ENCODE measurements around the gene ITGB4.

The ITGB4 gene

GRCh38 chr17:75731086-75731715 lies 9.9 kb downstream of the ITGB4 start:
- Histone ChIP-seq H4K20me1 (ENCODE audit: insufficient read depth, low read length) (0 out of 2 replicates have a peak, but pooled peaks cover 4% of the 10 kb centered on the region), H3K9ac (ENCODE audit: low read depth, low read length) (no peak overlapping the region), H3K79me2 (ENCODE audit: insufficient read depth, low read length) (no peaks in the 10 kb centered on the region), H3K9me3 (ENCODE audit: insufficient read depth, low read length, severe bottlenecking) (no peaks in the 10 kb centered on the region), H3K4me3 (ENCODE audit: low read depth in 1 of 2, low read length in 2 of 2) (no peak overlapping the region), H3K27me3 (ENCODE audit: insufficient read depth, low read length, poor library complexity) (no peaks in the 10 kb centered on the region), H3K4me2 (ENCODE audit: insufficient read depth, low read length) (no peak overlapping the region), H3K4me1 (ENCODE audit: insufficient read depth, low read length) (peaks cover 5% of the 10 kb centered on the region; the same call in 1 of the 2 replicates), H2AFZ (ENCODE audit: low read depth, low read length) (no peak overlapping the region), H3K27ac (ENCODE audit: low read length) (no peak overlapping the region), H3K36me3 (ENCODE audit: insufficient read depth, low read length) (no peaks in the 10 kb centered on the region)
- TF ChIP-seq EZH2 (IDR thresholded peaks at IDR 0.05; ENCODE audit: borderline replicate concordance, low read depth, low read length, severe bottlenecking) (no peak), CTCF (IDR thresholded peaks at IDR 0.05; ENCODE audit: borderline replicate concordance, extremely low read depth, low read length, poor library complexity, severe bottlenecking) (no peak)
- ATAC-seq (ENCODE audit: insufficient read depth, low read depth), result no peak
- no peak for DNase-seq

GRCh38 chr17:75731716-75732498 lies 10.6 kb downstream of the ITGB4 start:
- DNase-seq (no peak), ATAC-seq (ENCODE audit: insufficient read depth, low read depth) (no peak)
- Histone ChIP-seq H2AFZ (ENCODE audit: low read depth, low read length) (no peak overlapping the region), H3K4me2 (ENCODE audit: insufficient read depth, low read length) (no peak overlapping the region), H3K4me3 (ENCODE audit: low read depth in 1 of 2, low read length in 2 of 2) (no peak overlapping the region), H3K9me3 (ENCODE audit: insufficient read depth, low read length, severe bottlenecking) (no peaks in the 10 kb centered on the region), H3K27me3 (ENCODE audit: insufficient read depth, low read length, poor library complexity) (no peaks in the 10 kb centered on the region), H3K36me3 (ENCODE audit: insufficient read depth, low read length) (no peaks in the 10 kb centered on the region), H3K79me2 (ENCODE audit: insufficient read depth, low read length) (no peaks in the 10 kb centered on the region), H4K20me1 (ENCODE audit: insufficient read depth, low read length) (0 out of 2 replicates have a peak, but pooled peaks cover 4% of the 10 kb centered on the region), H3K9ac (ENCODE audit: low read depth, low read length) (no peak overlapping the region), H3K4me1 (ENCODE audit: insufficient read depth, low read length) (peaks cover 5% of the 10 kb centered on the region; the same call in 1 of the 2 replicates), H3K27ac (ENCODE audit: low read length) (no peak overlapping the region)
- TF ChIP-seq EZH2 (IDR thresholded peaks at IDR 0.05; ENCODE audit: borderline replicate concordance, low read depth, low read length, severe bottlenecking) (no peak), CTCF (IDR thresholded peaks at IDR 0.05; ENCODE audit: borderline replicate concordance, extremely low read depth, low read length, poor library complexity, severe bottlenecking) (no peak)

- H3K27ac ChIP-seq (ENCODE audit: low read length), result no peak overlapping the region
- DNase-seq (no peak), ATAC-seq (ENCODE audit: insufficient read depth, low read depth) (no peak)
- H3K4me3 ChIP-seq (ENCODE audit: low read depth in 1 of 2, low read length in 2 of 2), result no peak overlapping the region
- H3K4me1 ChIP-seq (ENCODE audit: insufficient read depth, low read length), result peaks cover 5% of the 10 kb centered on the region; the same call in 1 of the 2 replicates
- H4K20me1 ChIP-seq (ENCODE audit: insufficient read depth, low read length), result 0 out of 2 replicates have a peak, but pooled peaks cover 4% of the 10 kb centered on the region
- H3K4me2 ChIP-seq (ENCODE audit: insufficient read depth, low read length), result no peak overlapping the region
- no peak overlapping the region for H2AFZ ChIP-seq (ENCODE audit: low read depth, low read length)
- H3K79me2 ChIP-seq (ENCODE audit: insufficient read depth, low read length), result no peaks in the 10 kb centered on the region
- no peaks in the 10 kb centered on the region for H3K27me3 ChIP-seq (ENCODE audit: insufficient read depth, low read length, poor library complexity)
- TF ChIP-seq EZH2 (IDR thresholded peaks at IDR 0.05; ENCODE audit: borderline replicate concordance, low read depth, low read length, severe bottlenecking) (no peak), CTCF (IDR thresholded peaks at IDR 0.05; ENCODE audit: borderline replicate concordance, extremely low read depth, low read length, poor library complexity, severe bottlenecking) (no peak)
- H3K36me3 ChIP-seq (ENCODE audit: insufficient read depth, low read length), result no peaks in the 10 kb centered on the region
- no peak overlapping the region for H3K9ac ChIP-seq (ENCODE audit: low read depth, low read length)
- H3K9me3 ChIP-seq (ENCODE audit: insufficient read depth, low read length, severe bottlenecking), result no peaks in the 10 kb centered on the region
These were observed 12.2 kb downstream of the ITGB4 start for GRCh38 chr17:75733471-75733870.
